OCI-LY1 (cell line): ENCODE measurements around the gene SACM1L.

Source experiments
- H2AFZ ChIP-seq: fragments of 200-600 bp; sonication (generic), shearing (Covaris generic); 2 replicates; pipeline ENCODE4 v1.6.0; 2014; ENCODE audit warnings: antibody characterized with exemption, mild to moderate bottlenecking, low read length
- H3F3A ChIP-seq: fragments of 200-600 bp; sonication (generic), shearing (Covaris generic); 2 replicates; pipeline ENCODE4 v1.6.0; 2014; ENCODE audit warnings: mild to moderate bottlenecking, antibody characterized with exemption, low read length, moderate library complexity; ENCODE audit not compliant: insufficient read depth
- H3K27ac ChIP-seq: fragments of 200-600 bp; sonication (generic); 2 replicates; pipeline ENCODE4 v1.5.1; 2014; ENCODE audit warnings: low read length, mixed run types, mild to moderate bottlenecking, low read depth; ENCODE audit not compliant: poor library complexity, severe bottlenecking
- H3K27me3 ChIP-seq: fragments of 200-600 bp; sonication (generic); 2 replicates; pipeline ENCODE4 v1.6.0; 2014; ENCODE audit warnings: antibody characterized with exemption, mild to moderate bottlenecking, low read length, moderate library complexity; ENCODE audit not compliant: insufficient read depth
- H3K36me3 ChIP-seq: fragments of 200-600 bp; sonication (generic); 2 replicates; pipeline ENCODE4 v1.6.1; 2014; ENCODE audit warnings: mild to moderate bottlenecking, antibody characterized with exemption, low read length, moderate library complexity, mixed read lengths; ENCODE audit not compliant: insufficient read depth
- H3K4me1 ChIP-seq: fragments of 200-600 bp; sonication (generic); 2 replicates; pipeline ENCODE4 v1.5.1; 2014; ENCODE audit warnings: mild to moderate bottlenecking, low read length, moderate library complexity; ENCODE audit not compliant: insufficient read depth, severe bottlenecking
- H3K4me2 ChIP-seq: fragments of 200-600 bp; sonication (generic), shearing (Covaris generic); 2 replicates; pipeline ENCODE4 v1.6.1; 2014; ENCODE audit warnings: low read length
- H3K4me3 ChIP-seq: fragments of 200-600 bp; sonication (generic); 2 replicates; pipeline ENCODE4 v1.5.1; 2014; ENCODE audit warnings: low read length, low read depth, mild to moderate bottlenecking, mixed read lengths; ENCODE audit not compliant: poor library complexity, severe bottlenecking
- H3K79me2 ChIP-seq: fragments of 200-600 bp; shearing (Covaris generic); 2 replicates; pipeline ENCODE4 v1.6.1; 2016; ENCODE audit warnings: mixed run types, low read length, mixed read lengths; ENCODE audit not compliant: insufficient read depth
- H3K9ac ChIP-seq: fragments of 200-600 bp; sonication (generic), shearing (Covaris generic); 2 replicates; pipeline ENCODE4 v1.6.1; 2014; ENCODE audit warnings: mild to moderate bottlenecking, low read length, mixed read lengths
- H3K9me2 ChIP-seq: fragments of 200-600 bp; sonication (generic), shearing (Covaris generic); 2 replicates; pipeline ENCODE4 v1.6.1; 2014; ENCODE audit warnings: low read depth, mild to moderate bottlenecking, low read length, mixed read lengths
- H3K9me3 ChIP-seq: fragments of 200-600 bp; shearing (Covaris generic); 2 replicates; pipeline ENCODE4 v1.6.1; 2014; ENCODE audit warnings: low read length, mixed read lengths
- H4K20me1 ChIP-seq: fragments of 200-600 bp; sonication (generic), shearing (Covaris generic); 2 replicates; pipeline ENCODE4 v1.6.0; 2016; ENCODE audit warnings: mild to moderate bottlenecking, low read length; ENCODE audit not compliant: insufficient read depth
- CTCF ChIP-seq: fragments of 200-600 bp; sonication (generic), shearing (Covaris generic); IDR thresholded peaks from 2 replicates; pipeline ENCODE4 v1.5.1; 2017; ENCODE audit warnings: mild to moderate bottlenecking, antibody characterized with exemption, low read length, moderate library complexity, mixed read lengths
- EZH2 ChIP-seq: fragments of 200-600 bp; sonication (generic), shearing (Covaris generic); IDR thresholded peaks from 2 replicates; pipeline ENCODE4 v1.8.0; 2017; ENCODE audit warnings: borderline replicate concordance, mixed run types, mild to moderate bottlenecking, antibody characterized with exemption, low read length, moderate library complexity, mixed read lengths

Gene SACM1L

GRCh38 chr3:45777111-45777745, 88.0 kb downstream of the SACM1L start:
- H2AFZ ChIP-seq, result no peak overlapping the region
- H3K27ac ChIP-seq, result no peak overlapping the region
- no peak for TF ChIP-seq EZH2
- no peak for TF ChIP-seq CTCF

GRCh38 chr3:45777746-45778386, 88.7 kb downstream of the SACM1L start:
- H3K4me2 ChIP-seq, result no peak overlapping the region
- no peaks in the 10 kb centered on the region for H3K36me3 ChIP-seq
- no peaks in the 10 kb centered on the region for H4K20me1 ChIP-seq
- no peak overlapping the region for H3K9ac ChIP-seq
- H3K4me3 ChIP-seq, result no peak overlapping the region
- H3K9me3 ChIP-seq, result no peaks in the 10 kb centered on the region
- no peak overlapping the region for H2AFZ ChIP-seq
- no peak overlapping the region for H3K27ac ChIP-seq
- no peaks in the 10 kb centered on the region for H3K4me1 ChIP-seq
- no peaks in the 10 kb centered on the region for H3F3A ChIP-seq
- H3K79me2 ChIP-seq, result no peaks in the 10 kb centered on the region
- H3K27me3 ChIP-seq, result 0 out of 2 replicates have a peak, but pooled peaks cover 9% of the 10 kb centered on the region
- H3K9me2 ChIP-seq, result no peaks in the 10 kb centered on the region
- TF ChIP-seq CTCF (no peak), EZH2 (no peak)

More at GRCh38 chr3:45777111-45777745, 88.0 kb downstream of the SACM1L start:
- 0 out of 2 replicates have a peak, but pooled peaks cover 9% of the 10 kb centered on the region for H3K27me3 ChIP-seq
- H3K4me1 ChIP-seq, result no peaks in the 10 kb centered on the region
- H3K36me3 ChIP-seq, result no peaks in the 10 kb centered on the region
- no peaks in the 10 kb centered on the region for H3F3A ChIP-seq
- H3K9me3 ChIP-seq, result no peaks in the 10 kb centered on the region
- H3K4me2 ChIP-seq, result no peak overlapping the region
- no peak overlapping the region for H3K4me3 ChIP-seq
- H4K20me1 ChIP-seq, result no peaks in the 10 kb centered on the region
- H3K9me2 ChIP-seq, result no peaks in the 10 kb centered on the region
- H3K79me2 ChIP-seq, result no peaks in the 10 kb centered on the region
- no peak overlapping the region for H3K9ac ChIP-seq

GRCh38 chr3:45778761-45779201, 89.6 kb downstream of the SACM1L start:
- Histone ChIP-seq H3K27me3 (0 out of 2 replicates have a peak, but pooled peaks cover 9% of the 10 kb centered on the region), H2AFZ (no peak overlapping the region), H3K9me3 (no peaks in the 10 kb centered on the region), H3F3A (no peaks in the 10 kb centered on the region), H3K27ac (no peak overlapping the region), H3K36me3 (no peaks in the 10 kb centered on the region), H3K9me2 (no peaks in the 10 kb centered on the region), H3K4me2 (no peak overlapping the region), H4K20me1 (no peaks in the 10 kb centered on the region), H3K4me1 (no peaks in the 10 kb centered on the region), H3K4me3 (no peak overlapping the region), H3K79me2 (no peaks in the 10 kb centered on the region), H3K9ac (no peak overlapping the region)
- no peak for TF ChIP-seq CTCF
- no peak for TF ChIP-seq EZH2
